Calu3 (cell line): ENCODE results near the gene POLDIP3. TPM values are rescaled to one million over a fixed set of nuclear protein-coding genes. Genes with fewer than 3 reads are reported as not detected.

Experiments used
- BruUV-seq: library from RNA; stranded (reverse); fragments of 400-500 nt; replicated peaks from 2 replicates; lab custom pipeline; 2021; lab: Mats Ljungman, UMichigan
- CTCF ChIA-PET: fragments of 300-600 bp; sonication (Branson Sonifier 250); formaldehyde crosslinking; loops from one replicate; lab custom pipeline; 2022; ENCODE audit warnings: antibody characterized with exemption; lab: Charles Lee
- DNase-seq: peaks from one replicate; pipeline ENCODE4 v3.0.0; 2022
- H3K27ac Mint-ChIP-seq: one replicate; pipeline ENCODE4 v1.8.0; 2022; ENCODE audit warnings: mixed read lengths; ENCODE audit not compliant: unreplicated experiment
- H3K27me3 Mint-ChIP-seq: one replicate; pipeline ENCODE4 v1.8.0; 2022; ENCODE audit warnings: mixed read lengths; ENCODE audit not compliant: unreplicated experiment
- H3K36me3 Mint-ChIP-seq: one replicate; pipeline ENCODE4 v1.8.0; 2022; ENCODE audit warnings: mild to moderate bottlenecking, moderate library complexity, mixed read lengths; ENCODE audit not compliant: insufficient read depth, unreplicated experiment
- H3K4me1 Mint-ChIP-seq: one replicate; pipeline ENCODE4 v1.8.0; 2022; ENCODE audit warnings: mild to moderate bottlenecking, low read depth, mixed read lengths; ENCODE audit not compliant: unreplicated experiment
- H3K4me3 Mint-ChIP-seq: one replicate; pipeline ENCODE4 v1.8.0; 2022; ENCODE audit warnings: mild to moderate bottlenecking, low read depth, moderate library complexity, mixed read lengths; ENCODE audit not compliant: unreplicated experiment
- H3K9me3 Mint-ChIP-seq: one replicate; pipeline ENCODE4 v1.8.0; 2022; ENCODE audit warnings: low read depth, mixed read lengths; ENCODE audit not compliant: unreplicated experiment
- intact Hi-C: fragments of 100-400 bp; cut with micrococcal nuclease; formaldehyde crosslinking; loops from one replicate; pipeline ENCODE4 v1.10.0; 2022; ENCODE audit not compliant: unreplicated experiment
- total RNA-seq: library from RNA; stranded (reverse); gene quantifications from 2 replicates; pipeline ENCODE4 v1.2.3, GENCODE V29; 2022
- TF ChIP-seq, protein P1 (sequence below): fragments of 200-600 bp; IDR thresholded peaks from one replicate; pipeline ENCODE4 v1.8.0; 2022; ENCODE audit warnings: antibody characterized with exemption; ENCODE audit not compliant: unreplicated experiment

POLDIP3 gene
- total RNA-seq, 1 experiment from 2014 or later: 60.1 TPM

DNA sequence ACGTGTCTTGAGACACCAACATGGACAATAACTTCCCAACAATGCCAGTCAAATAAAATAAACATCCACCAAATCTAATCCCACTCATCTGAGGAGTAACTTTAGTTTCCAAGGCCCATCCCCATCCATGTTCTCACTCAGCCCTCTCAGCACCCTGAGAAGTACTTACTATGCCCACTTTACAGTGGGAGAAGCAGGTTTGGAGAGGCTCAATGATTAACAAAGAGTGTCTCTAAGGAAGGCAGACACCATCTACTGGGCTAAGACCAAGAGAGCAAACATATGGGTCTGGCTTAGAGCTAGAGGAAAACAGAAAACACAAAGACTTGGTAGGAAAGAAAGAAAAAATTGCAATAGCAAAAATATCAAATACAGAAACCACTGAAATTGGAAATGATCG, 11.3 kb downstream of the POLDIP3 start:
- no peaks in the 10 kb centered on the region for H3K27me3 Mint-ChIP-seq
- TF ChIP-seq, protein P1, sequence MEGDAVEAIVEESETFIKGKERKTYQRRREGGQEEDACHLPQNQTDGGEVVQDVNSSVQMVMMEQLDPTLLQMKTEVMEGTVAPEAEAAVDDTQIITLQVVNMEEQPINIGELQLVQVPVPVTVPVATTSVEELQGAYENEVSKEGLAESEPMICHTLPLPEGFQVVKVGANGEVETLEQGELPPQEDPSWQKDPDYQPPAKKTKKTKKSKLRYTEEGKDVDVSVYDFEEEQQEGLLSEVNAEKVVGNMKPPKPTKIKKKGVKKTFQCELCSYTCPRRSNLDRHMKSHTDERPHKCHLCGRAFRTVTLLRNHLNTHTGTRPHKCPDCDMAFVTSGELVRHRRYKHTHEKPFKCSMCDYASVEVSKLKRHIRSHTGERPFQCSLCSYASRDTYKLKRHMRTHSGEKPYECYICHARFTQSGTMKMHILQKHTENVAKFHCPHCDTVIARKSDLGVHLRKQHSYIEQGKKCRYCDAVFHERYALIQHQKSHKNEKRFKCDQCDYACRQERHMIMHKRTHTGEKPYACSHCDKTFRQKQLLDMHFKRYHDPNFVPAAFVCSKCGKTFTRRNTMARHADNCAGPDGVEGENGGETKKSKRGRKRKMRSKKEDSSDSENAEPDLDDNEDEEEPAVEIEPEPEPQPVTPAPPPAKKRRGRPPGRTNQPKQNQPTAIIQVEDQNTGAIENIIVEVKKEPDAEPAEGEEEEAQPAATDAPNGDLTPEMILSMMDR: no peak
- H3K9me3 Mint-ChIP-seq: no peaks in the 10 kb centered on the region
- CTCF ChIA-PET: no interaction called here
- no peak for DNase-seq
- peaks cover 71% of the 10 kb centered on the region for H3K36me3 Mint-ChIP-seq
- peaks cover 11% of the 10 kb centered on the region for H3K4me1 Mint-ChIP-seq
- H3K4me3 Mint-ChIP-seq: no peak overlapping the region
- BruUV-seq: no TSS peak
- H3K27ac Mint-ChIP-seq: peak overlapping the region; percentile 30
- intact Hi-C loops: no loop called here

DNA sequence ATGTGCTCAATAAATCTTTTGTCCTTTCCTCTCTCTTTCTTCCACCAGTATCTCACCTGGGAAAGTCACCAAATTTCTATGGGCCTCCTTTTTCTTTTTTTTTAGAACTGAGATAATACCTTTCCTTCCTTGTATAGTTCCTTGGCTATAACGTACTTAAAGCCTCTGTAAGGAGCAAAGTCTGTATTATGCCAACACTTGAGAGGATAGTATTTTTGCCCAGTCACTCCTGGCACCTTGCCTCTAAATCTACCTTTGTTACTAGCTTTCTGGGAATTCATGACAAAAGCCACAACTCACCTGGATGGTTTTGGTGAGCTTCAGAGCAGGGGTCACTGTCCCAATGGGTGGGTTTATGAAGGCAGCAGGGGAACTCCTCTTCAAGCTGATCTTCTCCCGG, 12.2 kb downstream of the POLDIP3 start:
- H3K4me3 Mint-ChIP-seq: no peak overlapping the region
- CTCF ChIA-PET: no interaction called here
- TF ChIP-seq, protein P1: no peak
- peaks cover 8% of the 10 kb centered on the region for H3K4me1 Mint-ChIP-seq
- intact Hi-C loops: no loop called here
- H3K9me3 Mint-ChIP-seq: no peaks in the 10 kb centered on the region
- no peak overlapping the region for H3K27ac Mint-ChIP-seq
- peaks cover 71% of the 10 kb centered on the region for H3K36me3 Mint-ChIP-seq
- DNase-seq: no peak
- H3K27me3 Mint-ChIP-seq: no peaks in the 10 kb centered on the region
- no TSS peak for BruUV-seq

DNA sequence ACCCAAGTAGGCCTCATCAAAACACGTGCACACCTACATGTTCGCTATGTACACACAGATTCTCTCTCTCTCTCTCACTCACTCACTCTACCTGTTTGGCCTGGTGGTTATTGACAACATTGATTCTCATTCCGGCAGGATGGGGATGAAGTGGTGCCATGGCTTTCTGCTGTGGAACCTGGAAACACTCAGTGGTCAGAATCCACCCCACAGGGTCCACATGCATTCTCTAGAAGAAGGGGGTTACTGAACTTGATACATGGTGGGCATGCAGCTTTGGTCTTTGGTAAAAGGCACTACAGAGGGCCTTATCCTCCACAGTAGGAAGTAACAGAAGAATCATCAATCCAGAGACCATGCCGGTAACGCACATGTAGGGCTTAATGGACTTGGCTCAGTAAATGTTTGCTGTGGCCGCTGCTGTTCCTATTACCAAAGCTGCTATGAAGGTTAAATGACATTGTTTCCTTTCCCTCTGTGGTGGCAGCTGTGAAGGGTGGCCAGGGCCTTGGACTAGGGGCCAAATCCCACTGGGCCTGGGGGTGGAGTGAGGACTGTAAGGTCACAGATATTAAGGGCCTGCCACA, 12.7 kb downstream of the POLDIP3 start:
- Mint-ChIP-seq H3K4me3 (no peak overlapping the region), H3K9me3 (no peaks in the 10 kb centered on the region), H3K36me3 (peaks cover 75% of the 10 kb centered on the region), H3K4me1 (peaks cover 8% of the 10 kb centered on the region), H3K27ac (no peak overlapping the region), H3K27me3 (no peaks in the 10 kb centered on the region)
- no peak for DNase-seq
- TF ChIP-seq, protein P1: no peak
- intact Hi-C loops: no loop called here
- CTCF ChIA-PET: no interaction called here
- BruUV-seq: no TSS peak

DNA sequence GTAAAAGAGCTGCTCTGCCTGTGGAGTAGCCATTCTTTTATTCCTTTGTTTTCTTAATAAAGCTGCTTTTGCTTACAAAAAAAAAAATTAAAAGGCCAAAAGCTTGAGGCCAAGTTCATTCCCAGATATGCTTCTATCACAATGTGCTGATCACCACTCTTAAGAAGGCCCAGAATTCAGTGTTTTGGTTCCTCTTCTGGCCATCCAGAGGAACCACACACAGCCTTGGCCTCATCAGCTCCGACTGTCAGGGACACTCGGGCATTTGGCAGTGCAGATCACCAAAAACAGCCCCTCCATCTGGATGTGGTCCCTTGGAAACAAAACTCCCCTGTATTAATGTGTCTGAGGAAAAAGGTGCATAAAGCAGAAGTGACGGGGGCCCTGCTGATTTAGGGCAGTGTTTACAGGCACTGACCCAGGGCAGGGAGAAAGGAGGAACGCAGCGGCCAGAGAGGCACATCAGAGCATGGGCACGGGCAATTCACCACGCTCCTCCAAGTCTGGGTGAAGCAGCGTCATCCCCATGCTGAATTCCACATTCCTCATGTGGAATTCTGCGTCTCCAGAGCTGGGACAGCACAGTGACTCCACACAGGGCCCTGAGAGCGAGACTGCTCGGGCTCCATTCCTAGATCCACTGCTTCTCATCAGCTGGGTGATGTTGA, 17.7 kb downstream of the POLDIP3 start:
- no peak overlapping the region for H3K27ac Mint-ChIP-seq
- CTCF ChIA-PET: no interaction called here

More for the DNA sequence above, 17.7 kb downstream of the POLDIP3 start:
- no TSS peak for BruUV-seq
- Mint-ChIP-seq H3K4me3 (no peak overlapping the region), H3K27me3 (no peaks in the 10 kb centered on the region), H3K36me3 (peaks cover 74% of the 10 kb centered on the region), H3K9me3 (no peaks in the 10 kb centered on the region), H3K4me1 (no peaks in the 10 kb centered on the region)
- intact Hi-C loops: no loop called here
- DNase-seq: no peak
- TF ChIP-seq, protein P1: no peak
